ENCODE measurements around the gene CDKN1A. TPM values are rescaled to one million over a fixed set of nuclear protein-coding genes. Genes with fewer than 3 reads are reported as not detected.

CDKN1A gene
- total RNA-seq, 1 experiment from 2014 or later = 17.4 TPM

GRCh38 chr6:36663504-36664446 is 14.7 kb upstream of the CDKN1A start:
- H2BK120ac ChIP-seq (ENCODE audit: low read depth, low read length, poor library complexity, severe bottlenecking) = no peak overlapping the region
- Mint-ChIP-seq H3K4me3 (no peak overlapping the region; a peak in 1 of 5 replicates), H3K27ac (peak overlapping the region in 1 of 3 experiments; percentile 8; a peak in 1 of 7 replicates), H3K36me3 (ENCODE audit: insufficient read depth in 1 of 3, low read depth in 3 of 3) (no peaks in the 10 kb centered on the region), H3K9me3 (no peaks in the 10 kb centered on the region), H3K4me1 (peaks cover 42 to 47% of the 10 kb centered on the region in 2 experiments), H3K27me3 (ENCODE audit: low read depth) (peaks cover 3% of the 10 kb centered on the region; the same call in 1 of the 2 replicates)
- H4K20me1 ChIP-seq (ENCODE audit: control insufficient read depth, insufficient read depth, insufficient read length) = no peaks in the 10 kb centered on the region
- H3K9ac ChIP-seq (ENCODE audit: extremely low read depth, insufficient read length, low read length) = no peak overlapping the region
- peaks cover 7% of the 10 kb centered on the region; the same call in 1 of the 2 replicates for H3K4me1 ChIP-seq (ENCODE audit: insufficient read depth, low read length)
- H2BK15ac ChIP-seq (ENCODE audit: low read depth, low read length) = no peak overlapping the region
- no CpG with 5 or more reads among the region's 4 CpGs for WGBS (ENCODE audit: extremely low coverage, insufficient read length, low lambda C conversion rate)
- no peak overlapping the region for H3K27ac ChIP-seq (ENCODE audit: insufficient read length, low read depth, low read length)
- H3K18ac ChIP-seq (ENCODE audit: insufficient read length, low read depth, low read length) = no peak overlapping the region
- H3K56ac ChIP-seq (ENCODE audit: insufficient read length, low read depth, low read length) = no peak overlapping the region
- no peak overlapping the region for H2AK5ac ChIP-seq (ENCODE audit: insufficient read length, low read length)
- H3K4me2 ChIP-seq (ENCODE audit: insufficient read depth, insufficient read length, low read length) = no peak overlapping the region
- no peak overlapping the region for H2BK20ac ChIP-seq (ENCODE audit: low read depth, low read length, poor library complexity, severe bottlenecking)
- H2BK12ac ChIP-seq (ENCODE audit: insufficient read length, low read depth, low read length) = no peak overlapping the region
- H2BK5ac ChIP-seq (ENCODE audit: insufficient read length, low read length) = no peak overlapping the region
- H4K8ac ChIP-seq (replicated peaks; ENCODE audit: insufficient read length, low read depth, low read length) = no peak overlapping the region
- H3K9me3 ChIP-seq (ENCODE audit: control insufficient read depth, low read depth, low read length) = no peaks in the 10 kb centered on the region
- DNase-seq = no peak
- no peak overlapping the region for H4K91ac ChIP-seq (ENCODE audit: insufficient read length, low read depth, low read length)
- TF ChIP-seq CTCF (conservative IDR thresholded peaks at IDR 0.05) = no peak
- no peak overlapping the region for H3K14ac ChIP-seq (ENCODE audit: insufficient read depth, low read length)
- H2AFZ ChIP-seq (ENCODE audit: low read length) = no peak overlapping the region
- H3K79me1 ChIP-seq (ENCODE audit: insufficient read depth, low read depth, low read length, poor library complexity, severe bottlenecking) = no peaks in the 10 kb centered on the region
- H3K4ac ChIP-seq (ENCODE audit: low read depth, low read length) = no peak overlapping the region
- no peak overlapping the region for H4K5ac ChIP-seq (ENCODE audit: insufficient read length, low read depth, low read length)
- no peak overlapping the region for H3K23ac ChIP-seq (ENCODE audit: insufficient read length, low read depth, low read length)
- H3T11ph ChIP-seq (ENCODE audit: low read length) = no peak overlapping the region
- H3K23me2 ChIP-seq (ENCODE audit: insufficient read length, low read depth, low read length, poor library complexity, severe bottlenecking) = no peaks in the 10 kb centered on the region
- no peaks in the 10 kb centered on the region for H3K79me2 ChIP-seq (ENCODE audit: insufficient read depth, low read length)
- H3K27me3 ChIP-seq (ENCODE audit: insufficient read depth, low read length) = no peaks in the 10 kb centered on the region

All from H9 (cell line).